Stimulated activated naive CD8-positive, alpha-beta T cell treated with anti-CD3 and anti-CD28 coated beads, Interleukin-15, Interleukin-2, amounts not matched to agents 100 U/mL and 50 U/mL, for 24 hours (primary cell): ENCODE measurements around the gene TARBP2.
"Not testable (repeated sequence)": the region's sequence is repeated elsewhere in the genome, so short reads cannot be mapped to it uniquely, and the experiment has no call there.

ENCODE experiments used
- ATAC-seq: fragments of 150-1000 bp; cut with Tn5 transposase; one replicate; pipeline ENCODE4 v1.10.0; 2021
- DNase-seq: peaks from one replicate; pipeline ENCODE4 v3.0.0; 2021

The TARBP2 gene

GRCh38 chr12:53515291-53515680 lies 14.2 kb downstream of the TARBP2 start:
- DNase-seq (no peak), ATAC-seq (no peak)

GRCh38 chr12:53516758-53517455 lies 15.8 kb downstream of the TARBP2 start:
- no peak for DNase-seq
- no peak for ATAC-seq

GRCh38 chr12:53518381-53518780 lies 17.3 kb downstream of the TARBP2 start:
- DNase-seq, result no peak
- ATAC-seq, result no peak

- DNase-seq, result no peak
- no peak for ATAC-seq
These were observed 22.0 kb downstream of the TARBP2 start for GRCh38 chr12:53523131-53523530.

- DNase-seq (no peak), ATAC-seq (no peak)
These were observed 23.4 kb downstream of the TARBP2 start for GRCh38 chr12:53524476-53524875.

- ATAC-seq (no peak), DNase-seq (no peak)
These were observed 29.0 kb downstream of the TARBP2 start for GRCh38 chr12:53530061-53530460.

- DNase-seq (no peak), ATAC-seq (no peak)
These were observed 29.8 kb downstream of the TARBP2 start for GRCh38 chr12:53530920-53531319.

GRCh38 chr12:53532021-53532420 lies 30.9 kb downstream of the TARBP2 start:
- ATAC-seq, result no peak

DNA sequence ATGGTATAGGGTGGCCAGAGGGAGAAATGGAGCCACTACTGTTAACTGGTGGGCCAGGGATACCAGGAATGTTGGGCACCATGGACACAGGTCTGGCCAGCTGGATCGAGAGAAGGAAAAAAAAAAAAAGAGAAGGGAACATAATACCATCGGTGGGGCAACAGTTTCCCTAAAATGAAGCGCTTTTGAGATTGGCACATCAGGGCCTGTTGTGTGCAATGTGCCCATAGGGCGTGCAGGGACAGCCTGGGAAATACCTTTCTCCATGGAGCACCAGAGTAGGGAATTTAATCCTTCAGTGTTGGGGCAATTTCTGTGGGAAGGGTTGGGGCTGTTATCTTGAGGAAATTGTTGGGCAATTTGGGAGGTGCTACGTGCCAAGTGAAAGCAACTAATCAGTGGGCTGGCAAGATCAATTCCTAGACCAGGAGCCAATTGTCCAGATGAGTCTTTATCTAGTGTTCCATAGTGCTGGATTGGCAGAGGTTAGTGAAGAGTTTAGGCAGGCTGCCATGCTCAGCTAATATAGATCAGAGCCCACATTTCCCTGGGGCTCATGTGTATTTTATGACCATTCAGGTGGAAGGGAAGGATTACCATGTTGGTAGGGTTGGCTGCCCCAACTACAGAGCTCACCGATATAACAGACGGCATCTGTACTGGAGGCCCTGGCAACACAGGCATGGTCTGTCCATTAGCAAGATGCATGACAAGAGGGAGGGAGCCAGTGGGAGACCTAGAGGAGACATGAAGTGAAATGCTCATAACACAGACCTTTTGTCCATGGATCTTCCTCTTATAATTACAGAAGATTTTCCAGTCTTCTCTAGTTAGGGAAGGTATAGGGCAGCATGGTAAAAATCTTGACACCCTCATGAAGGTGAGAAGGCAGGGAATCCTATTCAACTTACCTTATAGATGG lies 31.7 kb downstream of the TARBP2 start:
- ATAC-seq (no peak), DNase-seq (no peak)

More at GRCh38 chr12:53532021-53532420, 30.9 kb downstream of the TARBP2 start:
- no peak for DNase-seq

DNA sequence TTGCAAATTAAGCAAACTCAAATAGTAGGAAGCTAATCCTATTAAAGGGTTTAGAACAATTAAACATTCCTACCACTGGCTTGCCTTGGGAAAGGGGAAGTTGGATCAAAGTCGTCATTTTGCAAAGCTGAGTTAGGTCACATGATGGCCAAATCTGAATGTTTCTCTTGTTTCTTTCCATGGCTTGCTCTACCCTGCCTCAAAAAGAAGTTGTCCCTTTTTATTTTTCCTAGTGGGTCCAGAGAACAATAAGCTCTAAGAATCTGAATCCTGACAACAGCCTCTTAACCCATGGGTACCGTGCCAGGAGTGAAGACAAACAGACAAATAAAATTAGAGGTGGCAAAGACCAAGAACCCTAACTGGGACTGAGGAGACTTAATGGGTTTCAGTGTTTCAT lies 32.4 kb downstream of the TARBP2 start:
- no peak for DNase-seq
- ATAC-seq, result no peak

DNA sequence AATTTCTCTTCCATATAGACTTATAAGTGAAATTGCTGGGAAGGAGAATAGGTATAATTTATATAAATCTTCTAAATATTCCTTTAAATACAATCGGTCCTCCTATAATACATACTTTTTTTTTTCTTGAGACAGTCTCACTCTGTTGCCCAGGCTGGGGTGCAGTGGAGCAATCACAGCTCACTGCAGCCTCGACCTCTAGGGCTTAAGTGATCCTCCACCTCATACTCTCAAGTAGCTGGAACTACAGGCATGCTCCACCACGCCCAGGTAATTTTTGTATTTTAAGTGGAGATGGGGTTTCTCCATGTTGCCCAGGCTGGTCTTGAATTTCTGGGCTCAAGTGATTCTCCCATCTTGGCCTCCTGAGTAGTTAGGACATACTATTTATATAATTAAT lies 35.9 kb downstream of the TARBP2 start:
- ATAC-seq (no peak), DNase-seq (no peak)

- ATAC-seq (no peak), DNase-seq (no peak)
These were observed 37.2 kb downstream of the TARBP2 start for GRCh38 chr12:53538209-53538689.

GRCh38 chr12:53539526-53539925 lies 38.4 kb downstream of the TARBP2 start:
- DNase-seq, result no peak
- no peak for ATAC-seq

DNA sequence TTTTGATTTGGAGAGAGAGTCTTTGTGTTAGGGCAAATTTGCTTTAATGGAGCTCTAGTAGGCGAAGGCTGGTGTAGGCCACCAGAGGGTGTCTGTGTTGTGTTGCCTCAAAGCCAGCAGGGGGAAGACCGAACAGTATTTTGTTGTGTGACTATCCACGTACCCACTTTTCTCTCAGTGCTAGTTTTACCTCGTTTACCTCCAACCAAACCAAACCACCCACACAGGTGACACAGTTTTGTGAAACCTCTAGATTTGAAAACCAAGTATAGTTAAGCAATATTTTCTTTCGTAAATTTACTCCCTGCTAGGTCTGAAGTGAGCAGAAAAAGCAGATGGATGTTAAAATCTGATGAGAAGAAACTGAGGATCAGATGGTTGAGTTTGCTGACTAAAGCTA lies 42.5 kb downstream of the TARBP2 start:
- peak; percentile 38 for DNase-seq
- ATAC-seq, result peak; percentile 88

DNA sequence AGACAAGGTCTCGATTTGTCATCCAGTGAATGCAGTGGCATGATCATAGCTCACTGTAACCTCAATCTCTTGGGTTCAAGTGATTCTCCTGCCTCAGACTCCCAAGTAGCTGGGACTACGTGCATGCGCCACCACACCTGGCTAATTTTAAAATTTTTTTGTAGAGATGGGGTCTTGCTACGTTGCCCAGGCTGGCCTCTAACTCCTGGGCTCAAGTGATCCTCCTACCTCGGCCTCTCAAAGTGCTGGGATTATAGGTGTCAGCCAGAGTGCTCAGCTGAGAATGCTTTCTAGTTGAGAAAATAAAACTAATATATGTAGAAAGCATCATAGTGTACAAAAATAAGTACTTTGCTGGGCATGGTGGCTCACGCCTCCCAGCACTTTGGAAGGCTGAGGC lies 47.3 kb downstream of the TARBP2 start:
- ATAC-seq, DNase-seq: not testable (repeated sequence)

DNA sequence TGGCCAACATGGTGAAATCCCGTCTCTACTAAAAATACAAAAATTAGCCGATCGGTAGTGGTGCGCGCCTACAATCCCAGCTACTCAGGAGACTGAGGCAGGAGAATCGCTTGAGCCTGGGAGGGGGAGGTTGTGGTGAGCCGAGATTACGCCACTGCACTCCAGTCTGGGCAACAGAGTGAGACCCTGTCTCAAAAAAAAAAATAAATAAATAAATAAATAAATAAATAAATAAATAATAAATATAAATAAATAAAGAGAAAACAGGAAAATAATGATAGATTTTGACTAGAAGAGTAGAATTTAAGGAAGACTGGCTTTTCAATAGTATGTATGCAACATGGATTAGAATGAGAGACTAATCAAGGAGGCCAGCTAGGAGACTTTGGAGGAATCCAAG lies 49.0 kb downstream of the TARBP2 start:
- not testable (repeated sequence) for DNase-seq, ATAC-seq

GRCh38 chr12:53550595-53550994 lies 49.5 kb downstream of the TARBP2 start:
- ATAC-seq, result no peak
- DNase-seq, result no peak

DNA sequence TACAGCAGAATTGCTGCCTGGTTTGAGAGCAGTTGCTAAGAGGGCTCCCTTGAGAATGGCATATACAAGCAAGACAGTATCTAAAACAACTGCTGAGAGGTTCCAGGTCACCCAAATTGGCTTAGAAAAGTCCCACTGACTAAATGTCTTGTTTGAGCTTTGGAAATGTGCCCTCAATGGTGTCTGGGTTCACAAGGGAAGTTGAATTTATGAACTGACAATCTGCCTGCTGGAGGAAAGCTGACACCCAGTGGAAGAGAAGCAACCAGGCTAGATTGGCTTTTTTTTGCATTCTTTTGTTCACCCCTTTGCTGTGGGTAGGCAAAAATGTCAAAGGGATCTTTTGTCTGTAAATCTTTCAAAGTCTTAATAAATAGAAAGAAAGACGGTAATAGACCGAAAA lies 50.8 kb downstream of the TARBP2 start:
- DNase-seq, result no peak
- ATAC-seq, result no peak

DNA sequence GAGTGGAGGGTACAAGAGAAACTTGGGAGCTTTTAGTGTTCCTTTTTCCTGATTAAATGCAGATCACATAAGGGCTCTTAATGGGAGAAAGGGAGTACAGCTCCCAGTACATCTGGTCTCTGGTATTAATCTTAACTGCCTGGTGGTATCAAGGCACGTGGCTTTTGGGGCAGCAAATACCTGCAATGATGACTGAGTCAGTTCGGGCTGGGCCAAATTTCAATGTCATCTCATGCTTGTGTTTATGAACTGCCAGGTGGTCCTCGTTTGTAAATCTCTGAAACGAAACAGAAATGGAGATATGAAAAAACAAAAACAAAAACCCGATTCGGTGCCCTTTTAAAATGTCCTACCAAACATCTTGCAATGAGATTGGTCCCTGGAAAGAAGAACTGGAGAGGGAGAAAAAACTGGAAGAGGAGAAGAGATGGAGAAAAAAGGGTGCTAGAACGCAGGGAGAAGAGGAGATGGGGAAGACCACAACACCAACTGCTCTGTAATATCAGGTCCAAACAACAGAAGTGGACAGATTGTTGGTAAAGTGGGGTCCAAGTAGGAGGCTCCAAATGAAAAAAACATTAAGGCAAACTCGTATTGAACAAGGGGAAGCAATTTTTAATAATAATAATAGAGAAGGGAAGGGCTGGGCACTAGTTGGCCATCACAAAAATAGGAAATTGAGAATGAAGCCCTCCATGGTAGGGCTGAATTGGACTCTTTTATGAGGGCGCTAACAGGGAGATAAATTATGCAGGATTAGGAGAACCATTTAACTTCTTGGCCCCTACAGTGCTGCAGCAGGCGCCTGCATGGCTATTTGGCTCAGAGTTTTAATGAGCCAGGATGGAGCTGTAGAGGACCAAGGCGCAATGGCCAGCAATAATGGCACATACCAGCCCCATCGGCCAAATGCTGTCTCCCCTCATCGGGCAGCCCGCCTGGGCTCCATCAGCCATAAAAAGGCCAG lies 51.6 kb downstream of the TARBP2 start:
- ATAC-seq (no peak), DNase-seq (no peak)
